NCI-H1092 (cell line): ENCODE measurements around the gene PREP.

Experiments
- DNase-seq: peaks from one replicate; lab custom pipeline; 2025; lab: John Stamatoyannopoulos, UW

Gene PREP

DNA sequence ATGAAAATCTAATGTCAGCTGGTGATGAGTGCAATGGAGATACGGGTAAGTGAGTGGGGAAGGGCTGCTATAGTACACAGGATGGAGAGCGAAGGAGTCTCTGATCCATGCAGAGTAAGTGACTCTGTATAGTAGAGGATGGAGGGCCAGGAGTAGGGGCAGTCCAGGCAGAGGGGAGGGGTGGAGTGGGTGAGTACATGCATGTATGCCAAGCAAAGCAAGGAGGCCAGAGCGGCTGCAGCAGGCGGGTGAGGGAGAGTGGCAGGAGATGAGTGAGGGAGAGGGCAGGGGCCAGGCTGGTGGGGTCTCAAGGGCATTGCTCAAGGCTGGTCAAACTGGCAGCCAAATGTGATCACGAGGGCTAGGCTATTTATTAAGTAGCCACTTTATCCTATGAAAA lies 94.0 kb downstream of the PREP start:
- DNase-seq: no peak

DNA sequence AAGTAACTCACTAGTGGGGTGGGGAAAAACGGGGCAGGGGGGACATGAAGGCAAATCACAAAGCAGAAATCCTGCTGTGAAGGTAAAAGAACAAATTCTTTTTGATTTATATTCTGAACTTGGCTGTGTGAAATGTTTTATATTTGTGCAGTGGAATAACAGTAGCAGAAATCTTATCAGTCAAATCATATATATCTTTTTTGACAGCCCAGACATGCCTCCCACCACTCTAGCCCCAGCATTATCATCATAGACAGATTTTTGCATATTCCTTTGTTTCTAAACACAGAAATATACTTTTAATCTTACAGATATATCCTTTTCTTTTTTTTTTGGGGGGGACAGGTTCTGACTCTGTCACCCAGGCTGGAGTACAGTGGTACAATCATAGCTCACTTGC lies 97.4 kb downstream of the PREP start:
- no peak for DNase-seq

GRCh38 chr6:105304825-105305224 lies 98.1 kb downstream of the PREP start:
- DNase-seq: no peak

DNA sequence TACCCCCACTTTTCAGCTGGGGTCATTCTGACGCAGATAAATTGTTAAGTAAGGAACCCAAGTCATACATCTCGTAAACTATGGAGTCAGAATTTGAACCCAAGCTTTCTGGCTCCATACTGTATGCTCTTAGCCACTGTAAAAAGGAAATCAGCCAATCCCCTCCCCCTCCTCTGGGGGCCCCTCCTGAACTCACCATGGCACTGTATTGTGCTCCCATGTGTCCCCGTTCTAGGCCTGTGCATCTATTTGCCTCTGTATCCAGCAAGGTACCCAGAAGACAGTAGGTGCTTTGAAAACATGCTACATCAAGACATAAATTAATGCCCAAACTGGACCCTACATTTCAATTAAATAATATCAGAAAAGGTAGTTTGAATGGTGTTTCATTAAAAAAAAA lies 98.5 kb downstream of the PREP start:
- no peak for DNase-seq

DNA sequence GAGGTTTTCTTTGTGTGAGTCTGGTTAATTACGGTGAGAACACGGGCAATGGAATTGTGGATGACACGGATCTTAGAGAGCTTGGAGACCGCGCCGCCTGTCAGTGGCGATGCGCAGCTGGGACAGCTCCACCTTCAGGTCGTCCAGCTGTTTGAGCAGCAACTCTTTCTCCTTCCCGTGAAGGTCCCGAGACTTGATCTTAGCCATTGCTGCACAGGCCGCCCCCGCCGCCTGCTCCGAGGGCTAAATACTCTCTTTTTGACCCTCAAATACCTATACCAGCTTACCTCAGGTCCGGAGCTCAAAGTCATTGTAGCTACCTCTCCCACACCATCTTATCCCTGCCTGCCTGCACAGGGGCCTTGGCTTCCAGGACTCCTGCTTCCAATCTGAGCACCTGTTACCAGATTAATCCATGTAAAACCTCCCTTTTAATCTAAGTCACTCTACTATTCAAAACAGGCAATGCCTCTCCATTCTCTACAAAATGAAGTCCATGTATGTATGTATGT lies 100.2 kb downstream of the PREP start:
- no peak for DNase-seq

GRCh38 chr6:105301756-105302616 lies 100.9 kb downstream of the PREP start:
- no peak for DNase-seq

- no peak for DNase-seq
Observed at GRCh38 chr6:105301072-105301503, 101.8 kb downstream of the PREP start.

GRCh38 chr6:105300090-105300489 lies 102.8 kb downstream of the PREP start:
- DNase-seq: no peak

GRCh38 chr6:105294129-105294528 lies 108.8 kb downstream of the PREP start:
- DNase-seq: no peak

DNA sequence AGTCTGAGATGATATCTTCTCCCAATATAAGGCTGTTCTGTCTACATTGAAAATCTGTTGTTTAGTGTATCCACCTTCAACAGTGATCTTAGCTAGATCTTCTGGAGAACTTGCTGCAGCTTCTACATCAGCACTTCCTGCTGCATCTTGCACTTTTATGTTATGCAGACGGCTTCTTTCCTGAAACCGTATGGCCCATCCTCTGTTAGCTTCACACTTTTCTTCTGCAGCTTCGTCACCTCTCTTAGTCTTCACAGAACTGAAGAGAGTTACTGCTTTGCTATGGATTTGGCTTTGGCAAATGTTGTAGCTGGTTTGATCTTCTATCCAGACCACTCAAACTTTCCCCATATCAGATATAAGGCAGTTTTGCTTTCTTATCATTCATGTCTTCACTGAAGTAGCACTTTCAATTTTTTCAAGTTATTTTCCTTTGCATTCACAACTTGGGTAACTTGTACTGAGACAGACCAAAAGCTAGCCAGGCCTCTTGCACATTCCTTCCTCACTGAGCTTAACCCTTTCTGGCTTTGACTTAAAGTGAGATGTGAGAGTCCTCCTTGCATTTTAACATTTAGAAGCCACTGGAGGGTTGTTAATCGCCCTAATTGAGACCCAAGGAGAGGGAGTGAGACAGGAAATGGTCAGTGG lies 110.1 kb downstream of the PREP start:
- no peak for DNase-seq

DNA sequence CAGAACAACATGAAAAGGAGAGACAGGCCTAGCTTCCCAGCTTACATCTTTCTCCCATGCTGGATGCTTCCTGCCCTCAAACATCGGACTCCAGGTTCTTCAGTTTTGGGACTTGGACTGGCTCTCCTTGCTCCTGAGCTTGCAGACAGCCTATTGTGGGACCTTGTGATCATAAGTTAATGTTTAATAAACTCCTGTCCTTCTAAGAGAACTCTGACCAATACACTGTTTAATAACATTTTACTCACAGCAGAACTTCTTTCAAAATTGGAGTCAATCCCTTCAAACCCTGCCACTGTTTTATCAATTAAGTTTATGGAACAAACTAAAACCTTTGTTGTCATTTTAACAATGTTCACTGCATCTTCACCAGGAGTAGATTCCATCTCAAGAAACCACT lies 111.4 kb downstream of the PREP start:
- no peak for DNase-seq

DNA sequence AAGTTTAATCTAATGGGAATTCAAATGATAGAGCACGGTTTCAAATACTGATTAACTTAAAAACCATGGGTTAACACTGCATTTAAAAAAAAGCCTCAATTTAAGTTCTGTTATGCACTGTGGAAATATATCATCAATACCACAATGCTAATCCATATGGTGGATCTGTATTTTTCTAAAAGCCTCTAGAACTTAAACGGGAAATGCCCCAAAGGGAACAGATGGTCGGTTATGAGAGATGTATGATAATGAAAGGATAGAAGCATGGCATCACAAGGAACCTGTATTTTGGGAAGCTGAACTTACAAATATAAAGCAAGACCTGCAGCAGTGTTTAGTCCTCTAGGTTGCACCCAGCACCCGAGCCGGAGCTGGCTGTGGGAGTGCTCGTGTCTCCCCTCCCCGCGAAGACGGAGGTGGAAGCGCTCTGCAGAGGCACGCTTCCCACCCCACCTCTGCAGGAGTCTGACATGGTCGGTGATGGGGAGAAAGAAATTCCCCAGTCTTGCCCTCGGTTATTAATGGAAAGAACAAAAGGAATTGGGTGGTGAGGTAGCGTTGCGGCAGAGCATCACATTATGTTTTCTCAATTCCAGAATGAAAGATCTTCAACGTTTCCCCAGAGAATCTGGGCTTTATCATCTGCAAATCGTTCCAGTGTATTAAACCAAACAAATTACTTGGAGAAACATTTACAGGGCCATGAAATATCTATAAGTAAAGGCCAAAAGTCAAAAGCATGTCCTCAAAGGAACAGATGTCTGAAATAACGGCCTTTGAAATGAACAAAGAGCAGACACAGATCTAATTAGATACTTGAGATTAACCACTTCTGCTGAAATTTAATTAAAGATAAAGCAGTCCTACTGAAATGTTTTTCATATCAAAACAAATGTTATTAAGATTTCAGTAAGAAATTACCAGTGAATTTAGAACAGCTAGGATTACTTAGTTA lies 120.0 kb downstream of the PREP start:
- no peak for DNase-seq

DNA sequence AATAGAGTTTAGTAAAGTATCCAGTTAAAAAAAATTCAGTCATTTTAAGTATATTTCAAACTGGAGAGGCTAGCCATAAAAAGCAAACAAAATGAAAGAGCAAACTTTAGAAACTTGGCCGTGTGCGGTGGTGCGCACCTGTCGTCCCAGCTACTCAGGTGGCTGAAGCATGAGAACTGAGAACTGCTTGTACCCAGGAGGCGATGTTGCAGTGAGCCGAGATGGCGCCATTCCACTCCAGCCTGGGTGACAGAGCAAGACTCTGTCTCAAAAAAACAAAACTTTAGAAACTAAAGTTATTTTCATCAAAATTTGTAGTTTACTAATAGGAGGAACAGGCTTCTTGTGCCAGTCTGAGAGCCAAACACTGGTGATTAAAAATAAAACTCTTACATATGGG lies 122.8 kb downstream of the PREP start:
- DNase-seq: no peak

DNA sequence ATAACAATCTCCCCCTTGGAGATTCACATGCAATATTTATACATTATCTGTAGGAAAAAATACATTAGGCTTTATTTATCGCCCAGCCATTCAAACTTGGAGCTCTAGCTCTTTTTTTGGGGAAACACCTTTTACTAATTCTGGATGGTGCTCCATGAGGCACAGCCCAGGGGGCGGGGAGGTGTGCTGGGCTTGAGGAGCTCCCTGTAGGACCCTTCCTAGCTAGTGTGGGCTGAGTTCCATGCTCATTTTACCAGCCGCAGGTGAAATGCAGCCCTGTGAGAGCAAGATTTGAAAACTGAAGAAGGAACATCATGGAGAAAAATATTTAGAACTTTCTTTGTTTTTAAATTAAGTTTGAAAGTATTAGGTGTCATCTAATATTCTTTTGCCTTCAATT lies 123.4 kb downstream of the PREP start:
- DNase-seq: no peak

DNA sequence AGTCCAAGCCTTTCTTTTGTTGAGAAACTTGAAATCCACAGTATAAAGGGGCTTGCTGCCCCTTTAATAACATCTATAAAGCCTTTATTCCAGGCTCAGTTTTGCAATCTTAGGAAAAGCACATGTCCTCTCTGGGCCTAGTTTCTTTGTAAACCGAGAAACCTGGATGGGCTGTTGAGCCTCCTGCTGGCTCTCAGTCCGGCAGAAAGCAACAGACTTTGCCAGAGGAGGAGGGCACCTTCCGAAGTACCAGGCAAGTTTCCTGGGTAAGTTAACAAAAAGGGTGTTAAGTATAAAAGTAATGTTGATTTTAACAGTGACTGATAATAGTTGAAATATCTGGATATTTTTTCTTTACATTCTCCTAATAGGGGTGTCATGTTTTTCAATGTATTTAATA lies 124.1 kb downstream of the PREP start:
- DNase-seq: no peak

- no peak for DNase-seq
Observed at GRCh38 chr6:105278035-105278434, 124.8 kb downstream of the PREP start.

- no peak for DNase-seq
Observed at GRCh38 chr6:105276374-105276773, 126.5 kb downstream of the PREP start.

- no peak for DNase-seq
Observed at GRCh38 chr6:105275542-105275941, 127.3 kb downstream of the PREP start.

DNA sequence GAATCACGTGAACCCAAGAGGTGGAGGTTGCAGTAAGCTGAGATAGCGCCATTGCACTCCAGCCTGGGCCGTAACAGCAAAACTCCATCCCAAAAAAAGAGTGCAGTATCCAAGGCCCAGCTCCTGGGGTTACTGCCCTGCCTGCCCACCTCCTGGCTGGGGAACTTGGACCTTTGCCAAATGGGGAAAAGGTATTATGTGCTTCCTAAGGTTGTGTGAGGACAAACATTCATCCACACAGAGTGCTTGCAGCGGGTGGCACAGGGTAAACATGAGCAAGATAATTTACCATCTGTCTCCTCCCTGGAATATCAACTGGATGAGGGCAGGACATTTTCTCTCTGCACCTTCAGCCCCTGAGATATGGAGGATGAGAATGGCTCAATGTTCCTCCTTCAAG lies 128.2 kb downstream of the PREP start:
- DNase-seq: no peak

DNA sequence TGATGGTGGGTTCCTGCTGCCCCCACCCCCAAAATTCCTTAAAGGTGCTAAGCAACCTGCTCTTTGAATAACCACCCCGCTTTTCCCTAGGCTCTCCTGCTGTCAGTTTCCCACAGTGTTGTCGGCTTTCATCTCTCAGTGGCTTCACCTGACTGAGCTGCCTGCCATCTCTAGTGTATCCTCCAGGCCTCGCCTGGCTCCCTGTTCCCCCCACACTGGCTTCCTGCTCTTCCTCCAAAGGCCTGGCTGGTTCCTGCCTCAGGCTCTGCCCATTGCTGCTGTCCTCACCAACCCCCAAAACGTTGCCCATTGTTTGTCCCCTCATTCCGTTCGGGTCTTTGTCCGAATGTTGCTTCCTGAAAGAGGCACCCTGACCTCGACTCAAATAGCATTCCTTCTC lies 129.3 kb downstream of the PREP start:
- no peak for DNase-seq

GRCh38 chr6:105272786-105273185 lies 130.1 kb downstream of the PREP start:
- no peak for DNase-seq

DNA sequence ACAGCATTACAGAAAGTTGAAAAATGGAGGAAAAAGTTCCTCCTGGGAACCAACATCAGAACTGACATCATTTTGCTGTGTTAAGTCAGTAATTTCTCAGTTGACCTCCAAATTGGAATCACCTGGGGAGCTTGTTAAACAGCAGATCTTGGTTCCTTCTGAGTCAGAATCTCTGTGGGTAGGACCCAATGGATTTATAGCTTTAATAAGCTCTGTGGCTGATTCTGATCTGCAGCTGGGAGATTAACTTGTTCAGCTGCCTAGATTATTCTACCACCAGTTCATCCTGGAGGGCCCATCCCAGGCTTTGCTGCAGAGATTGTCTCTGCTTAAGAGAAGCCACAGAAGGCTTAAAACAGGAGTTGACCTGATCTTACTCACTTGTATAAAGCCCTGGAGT lies 132.4 kb downstream of the PREP start:
- DNase-seq: no peak
